Psoas muscle (tissue), 8 donors: ENCODE measurements around the gene CHID1. TPM values are rescaled to one million over a fixed set of nuclear protein-coding genes. Genes with fewer than 3 reads are reported as not detected.

Experiments
- ATAC-seq, 4 donors: fragments of 200-7000 bp; cut with Tn5 transposase; one replicate each; pipeline ENCODE4 v1.9.1; 2020; ENCODE audit warnings: moderate library complexity in 3 of 4, mild to moderate bottlenecking in 2 of 4
- DNase-seq, 2 donors: peaks; one replicate each; pipeline ENCODE4 v3.0.0-alpha.2; 2020
- H3K27ac ChIP-seq: fragments of 200-600 bp; one replicate; pipeline ENCODE4 v1.8.0; 2022
- H3K27me3 ChIP-seq, 3 donors: fragments of 200-600 bp in 1 of 3; one replicate each; pipeline versions ENCODE4 v1.6.1 to v1.8.0; 2013 to 2022; ENCODE audit warnings: low read length in 2 of 3, mild to moderate bottlenecking in 2 of 3, moderate library complexity in 1 of 3; ENCODE audit not compliant: insufficient read depth in 3 of 3
- H3K36me3 ChIP-seq, 2 donors: fragments of 200-600 bp in 1 of 2; one replicate each; pipeline versions ENCODE4 v1.6.1 to v1.8.0; 2013 to 2022; ENCODE audit warnings: low read depth in 1 of 2, mild to moderate bottlenecking in 1 of 2, moderate library complexity in 1 of 2; ENCODE audit not compliant: insufficient read depth in 1 of 2
- H3K4me1 ChIP-seq: fragments of 200-600 bp; one replicate; pipeline ENCODE4 v1.8.0; 2022
- H3K4me3 ChIP-seq: fragments of 200-600 bp; one replicate; pipeline ENCODE4 v1.8.0; 2022; ENCODE audit warnings: mild to moderate bottlenecking
- H3K9me3 ChIP-seq: fragments of 200-600 bp; one replicate; pipeline ENCODE4 v1.8.0; 2022
- WGBS, 3 donors: extraction: QIAGEN DNeasy Blood & Tissue Kit; methylation state at CpG; one replicate each; pipeline versions ENCODE4 v1.1.6 to v1.1.7; 2013; 5-methylcytosine and 5-hydroxymethylcytosine counted together
- intact Hi-C, 2 donors: fragments of 100-400 bp; cut with DNase I; formaldehyde crosslinking; loops; one replicate each; pipeline versions ENCODE4 v1.11.0 to v1.14.2; 2022
- polyA plus RNA-seq, 3 donors: library from polyadenylated mRNA; stranded (reverse); fragments of 200-250 nt; gene quantifications; one replicate each; pipeline ENCODE4 v1.2.3, GENCODE V29; 2013
- total RNA-seq, 4 donors: library from RNA; stranded (reverse); fragmentation: NEBNext Ultra II Directional in 2 of 4; extraction: Animal tissue kit (Norgen Biotek cat#: 25700) in 2 of 4; gene quantifications; one replicate each; pipeline versions ENCODE4 v1.2.1 to v1.2.4, GENCODE V29; 2021 to 2023
- TF ChIP-seq, protein P1 (sequence below): fragments of 200-600 bp; IDR thresholded peaks from one replicate; pipeline ENCODE4 v1.8.0; 2022; ENCODE audit warnings: antibody characterized with exemption
- donor health status: healthy with polysubstance abuse.
- donor health status: DM: no; HTN: no; CAD: no; lungs with moderate emphysema.
- donor health status: Bipolar disorder and iron deficiency.
- donor health status: healthy.
- donor health status: DM: yes; HTN: yes; CAD: no.
- donor health status: DM: no; HTN: no; CAD: no.
- donor health status: DM: no; HTN: no; CAD: no.
- donor health status: DM: yes; HTN: yes; CAD: no.

The CHID1 gene
- total and polyA plus RNA-seq, 7 donors = 25.5 to 44.5 (median 34.3) TPM

- Histone ChIP-seq H3K36me3 (peaks cover 2 to 17% of the 10 kb centered on the region in 2 donors), H3K4me3 (no peak overlapping the region), H3K27me3 (no peaks in the 10 kb centered on the region), H3K27ac (no peak overlapping the region), H3K9me3 (no peaks in the 10 kb centered on the region), H3K4me1 (peaks cover 11% of the 10 kb centered on the region)
- intact Hi-C loops = no loop called here
- ATAC-seq (no peak), DNase-seq (no peak)
- WGBS, 3 donors = 92 to 99% (median 94%) methylated on average over 8 to 11 of the region's 11 CpGs
- TF ChIP-seq, protein P1, sequence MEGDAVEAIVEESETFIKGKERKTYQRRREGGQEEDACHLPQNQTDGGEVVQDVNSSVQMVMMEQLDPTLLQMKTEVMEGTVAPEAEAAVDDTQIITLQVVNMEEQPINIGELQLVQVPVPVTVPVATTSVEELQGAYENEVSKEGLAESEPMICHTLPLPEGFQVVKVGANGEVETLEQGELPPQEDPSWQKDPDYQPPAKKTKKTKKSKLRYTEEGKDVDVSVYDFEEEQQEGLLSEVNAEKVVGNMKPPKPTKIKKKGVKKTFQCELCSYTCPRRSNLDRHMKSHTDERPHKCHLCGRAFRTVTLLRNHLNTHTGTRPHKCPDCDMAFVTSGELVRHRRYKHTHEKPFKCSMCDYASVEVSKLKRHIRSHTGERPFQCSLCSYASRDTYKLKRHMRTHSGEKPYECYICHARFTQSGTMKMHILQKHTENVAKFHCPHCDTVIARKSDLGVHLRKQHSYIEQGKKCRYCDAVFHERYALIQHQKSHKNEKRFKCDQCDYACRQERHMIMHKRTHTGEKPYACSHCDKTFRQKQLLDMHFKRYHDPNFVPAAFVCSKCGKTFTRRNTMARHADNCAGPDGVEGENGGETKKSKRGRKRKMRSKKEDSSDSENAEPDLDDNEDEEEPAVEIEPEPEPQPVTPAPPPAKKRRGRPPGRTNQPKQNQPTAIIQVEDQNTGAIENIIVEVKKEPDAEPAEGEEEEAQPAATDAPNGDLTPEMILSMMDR = no peak
These were observed 33.0 kb downstream of the CHID1 start for GRCh38 chr11:877565-877964.

- Histone ChIP-seq H3K36me3 (peaks cover 2 to 6% of the 10 kb centered on the region in 2 donors), H3K27me3 (no peaks in the 10 kb centered on the region), H3K27ac (peak overlapping the region; percentile 58), H3K4me3 (no peak overlapping the region), H3K4me1 (peaks cover 11% of the 10 kb centered on the region), H3K9me3 (no peaks in the 10 kb centered on the region)
- intact Hi-C loops = no loop called here
- WGBS, 3 donors = 15 to 46% (median 28%) methylated on average over 11 to 12 of the region's 12 CpGs
- peak; percentile 63 to 90 for DNase-seq
- TF ChIP-seq, protein P1 = no peak
- ATAC-seq = peak; percentile 86 to 97 (median 96)
These were observed 34.1 kb downstream of the CHID1 start for GRCh38 chr11:876545-876944.

GRCh38 chr11:875769-876301 is 34.8 kb downstream of the CHID1 start:
- H3K4me3 ChIP-seq = no peak overlapping the region
- H3K4me1 ChIP-seq = peaks cover 11% of the 10 kb centered on the region
- TF ChIP-seq, protein P1 = no peak
- H3K27ac ChIP-seq = peak overlapping the region; percentile 58
- H3K27me3 ChIP-seq = no peaks in the 10 kb centered on the region
- DNase-seq (no peak), ATAC-seq (peak in 1 of 4 donors; percentile 4)
- peaks cover 2 to 5% of the 10 kb centered on the region in 2 donors for H3K36me3 ChIP-seq
- WGBS, 3 donors = 72 to 85% (median 78%) methylated on average over 20 to 21 of the region's 21 CpGs
- no peaks in the 10 kb centered on the region for H3K9me3 ChIP-seq
- intact Hi-C loops = no loop called here

DNA sequence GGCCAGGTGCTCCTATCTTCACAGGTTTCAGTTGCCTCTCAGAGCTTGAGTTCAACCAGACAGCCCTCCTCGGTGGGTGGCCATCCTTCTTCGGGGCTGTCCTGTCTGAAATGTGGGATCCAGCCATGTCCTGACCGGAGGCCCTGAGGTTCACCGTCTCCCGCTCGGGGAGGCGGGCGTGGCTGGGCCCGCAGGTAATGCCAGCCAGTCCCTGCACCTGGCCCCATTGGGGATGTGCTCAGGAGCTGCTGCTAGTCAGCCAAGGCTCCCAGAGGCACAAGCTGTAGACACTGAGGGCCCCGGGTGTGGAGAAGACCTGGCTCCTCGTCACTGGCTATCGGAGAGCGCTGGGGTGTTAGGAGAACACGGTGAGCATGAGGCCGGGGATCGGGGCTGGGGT is 35.4 kb downstream of the CHID1 start:
- TF ChIP-seq, protein P1 = no peak
- Histone ChIP-seq H3K36me3 (peaks cover 0 to 1% of the 10 kb centered on the region in 2 donors), H3K27me3 (no peaks in the 10 kb centered on the region), H3K4me1 (peaks cover 11% of the 10 kb centered on the region), H3K4me3 (no peak overlapping the region), H3K9me3 (no peaks in the 10 kb centered on the region), H3K27ac (no peak overlapping the region)
- intact Hi-C loops = no loop called here
- WGBS, 3 donors = 94 to 97% (median 94%) methylated on average over 16 of the region's 16 CpGs
- no peak for ATAC-seq
- DNase-seq = no peak

- no peak overlapping the region for H3K27ac ChIP-seq
- H3K4me3 ChIP-seq = no peak overlapping the region
- no peaks in the 10 kb centered on the region for H3K36me3 ChIP-seq
- H3K4me1 ChIP-seq = peaks cover 11% of the 10 kb centered on the region
- no peak for ATAC-seq
- no peaks in the 10 kb centered on the region for H3K9me3 ChIP-seq
- intact Hi-C loops = no loop called here
- DNase-seq = no peak
- no peaks in the 10 kb centered on the region for H3K27me3 ChIP-seq
- TF ChIP-seq, protein P1 = no peak
- WGBS, 3 donors = 43 to 56% (median 44%) methylated on average over 12 of the region's 12 CpGs
These were observed 36.9 kb downstream of the CHID1 start for GRCh38 chr11:873706-874105.
